Stimulated activated CD8-positive, alpha-beta memory T cell treated with anti-CD3 and anti-CD28 coated beads, Interleukin-4, amount 100 ng/mL, for 1 hour (primary cell): ENCODE data around the gene NSG1.
"Not testable (repeated sequence)": the region's sequence is repeated elsewhere in the genome, so short reads cannot be mapped to it uniquely, and the experiment has no call there.

ENCODE experiments used
- DNase-seq, 2 donors: peaks; one replicate each; pipeline ENCODE4 v3.0.0-alpha.2; 2020; ENCODE audit warnings: low read depth in 2 of 2, low spot score in 1 of 2

Gene NSG1

DNA sequence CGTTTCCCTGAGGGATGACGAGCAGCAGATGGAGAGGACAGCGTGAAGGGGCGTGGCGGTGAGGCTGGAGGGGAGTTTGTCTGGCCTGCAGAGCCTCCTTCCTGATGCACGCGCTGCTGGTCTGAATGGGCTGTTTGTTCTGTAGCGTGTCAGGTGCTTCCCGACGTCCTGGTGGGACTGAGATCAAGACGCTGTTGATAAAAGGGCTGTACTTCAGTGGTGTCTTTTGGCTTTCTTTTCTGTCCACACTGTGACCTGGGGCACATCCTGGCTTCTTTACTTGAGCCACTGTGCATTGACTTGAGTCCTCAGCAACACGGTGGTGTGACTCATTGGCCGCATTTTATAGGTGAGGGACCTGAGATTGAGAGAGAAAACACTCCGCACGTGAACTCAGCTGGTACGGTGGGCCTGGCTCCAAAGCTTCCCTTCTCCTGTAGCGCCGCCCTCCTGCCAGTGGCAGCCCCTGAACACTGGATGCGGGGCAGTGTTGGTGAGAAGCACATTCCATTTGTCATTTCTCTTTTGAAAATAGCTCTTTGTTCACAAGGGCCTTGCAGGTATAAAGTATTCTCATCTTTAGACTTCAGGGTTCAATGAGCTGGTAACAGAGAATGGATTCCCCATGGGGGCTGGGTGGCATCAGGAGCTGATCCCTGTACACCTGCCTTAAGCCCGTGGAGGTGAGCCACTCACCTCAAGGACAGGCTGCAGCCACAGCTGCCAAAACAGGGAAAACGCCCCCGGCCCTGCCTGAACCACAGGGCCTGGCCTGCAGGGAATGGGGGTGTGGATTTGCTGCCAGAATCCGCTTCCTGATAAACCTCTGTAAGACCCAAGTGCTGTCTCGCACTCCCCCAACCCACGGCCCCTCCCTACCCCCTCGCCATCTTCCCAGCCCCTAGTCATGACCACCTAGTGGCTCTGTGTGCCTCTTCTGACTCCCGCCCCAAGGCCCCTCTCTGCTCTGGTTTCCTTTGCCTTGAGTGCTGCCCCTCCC lies 29.2 kb downstream of the NSG1 start:
- no peak for DNase-seq

- no peak for DNase-seq
These were observed 30.1 kb downstream of the NSG1 start for GRCh38 chr4:4416981-4417380.

DNA sequence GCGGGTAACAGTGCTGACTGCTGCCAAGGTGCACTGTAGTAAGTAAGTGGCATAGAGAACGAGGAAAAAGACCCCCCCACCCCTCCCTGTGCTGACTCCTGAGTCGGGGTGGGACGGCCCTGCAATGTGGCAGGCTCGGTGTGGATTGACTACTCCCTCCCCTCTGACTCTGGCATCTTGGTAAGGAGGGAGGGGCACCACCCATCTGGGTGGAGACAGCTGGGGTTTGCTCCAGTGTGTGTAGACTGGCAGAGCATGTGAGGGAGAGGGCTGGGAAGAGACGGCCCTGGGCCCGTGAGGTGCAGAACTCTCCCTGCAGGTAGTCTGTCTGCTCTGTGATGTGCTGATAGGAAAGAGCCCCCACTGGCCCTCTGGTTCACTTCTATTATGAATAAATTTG lies 31.0 kb downstream of the NSG1 start:
- DNase-seq = no peak

GRCh38 chr4:4418676-4419390 lies 31.9 kb downstream of the NSG1 start:
- no peak for DNase-seq

GRCh38 chr4:4419896-4420295 lies 33.0 kb downstream of the NSG1 start:
- DNase-seq = no peak

GRCh38 chr4:4420421-4420820 lies 33.5 kb downstream of the NSG1 start:
- no peak for DNase-seq

GRCh38 chr4:4421356-4421755 lies 34.5 kb downstream of the NSG1 start:
- no peak for DNase-seq

- DNase-seq = not testable (repeated sequence)
These were observed 35.2 kb downstream of the NSG1 start for GRCh38 chr4:4422117-4422516.

- no peak for DNase-seq
These were observed 36.1 kb downstream of the NSG1 start for GRCh38 chr4:4422856-4423499.

DNA sequence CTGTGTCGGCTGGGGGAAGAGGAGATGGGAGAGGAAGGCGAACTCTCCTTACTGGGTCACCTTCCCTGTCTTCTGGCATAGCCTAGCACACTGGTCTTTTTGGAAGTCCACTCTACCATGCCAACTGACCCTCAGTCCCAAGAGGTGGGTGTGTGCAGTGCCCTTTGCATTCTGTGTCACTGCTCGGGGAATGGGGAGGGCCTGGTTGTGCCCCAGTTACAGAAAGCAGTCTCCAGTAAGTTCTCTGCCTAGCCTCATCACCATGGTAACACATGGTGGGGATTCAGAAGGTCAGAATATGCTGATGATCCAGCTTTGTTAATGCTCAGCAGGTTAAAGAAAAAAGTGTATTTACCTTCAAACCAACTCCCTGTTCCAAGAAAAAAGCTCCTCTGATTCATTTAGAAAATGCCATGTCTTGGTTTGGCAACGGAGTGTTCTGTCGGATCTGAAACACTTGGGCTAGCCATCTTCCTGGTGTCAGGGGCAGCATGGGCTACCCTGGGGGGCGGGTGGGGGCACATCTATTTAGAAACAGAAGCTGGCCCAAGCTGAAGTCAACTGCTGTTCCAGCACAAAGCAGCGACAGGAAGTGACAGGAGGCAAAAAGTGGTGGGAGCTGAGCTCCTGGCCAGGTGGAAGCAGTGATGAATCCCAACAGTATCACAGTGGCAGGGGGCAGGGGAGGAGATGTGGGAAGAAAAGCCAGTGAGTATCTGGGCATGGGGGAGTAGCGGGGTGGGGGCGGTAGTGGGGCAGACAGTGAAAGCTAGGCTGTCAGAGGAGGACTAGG lies 37.0 kb downstream of the NSG1 start:
- no peak for DNase-seq

- no peak for DNase-seq
These were observed 37.7 kb downstream of the NSG1 start for GRCh38 chr4:4424499-4425115.

DNA sequence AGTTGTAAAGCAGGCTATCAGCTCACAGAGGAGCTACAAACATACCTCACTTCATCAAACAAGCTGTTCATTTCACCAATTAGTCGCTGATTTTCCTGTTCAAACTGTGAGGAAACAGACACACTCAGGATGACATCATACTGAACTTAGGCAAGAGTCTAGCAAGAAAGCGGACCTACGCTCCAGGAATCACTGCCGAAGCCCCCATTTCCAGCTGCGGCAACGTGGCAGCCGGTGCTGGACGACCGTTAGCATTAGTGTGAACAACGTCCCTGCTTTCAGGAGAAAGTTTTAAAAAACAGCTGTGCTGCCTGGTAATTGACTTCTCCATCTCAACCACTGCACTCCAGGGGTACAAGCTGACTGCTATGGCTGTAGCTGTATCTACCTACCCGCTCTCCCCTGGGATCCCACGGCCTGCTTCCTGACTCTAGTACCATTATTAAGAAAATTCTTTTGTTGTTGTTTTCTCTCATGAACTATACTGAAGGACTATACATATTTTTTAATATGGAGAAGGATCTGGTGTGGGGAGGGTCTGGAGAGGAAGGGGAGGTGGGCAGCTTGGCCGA lies 38.3 kb downstream of the NSG1 start:
- no peak for DNase-seq

GRCh38 chr4:4425696-4426095 lies 38.8 kb downstream of the NSG1 start:
- DNase-seq = no peak

- no peak for DNase-seq
These were observed 39.7 kb downstream of the NSG1 start for GRCh38 chr4:4426511-4427120.

- DNase-seq = no peak
These were observed 40.4 kb downstream of the NSG1 start for GRCh38 chr4:4427121-4427870.

DNA sequence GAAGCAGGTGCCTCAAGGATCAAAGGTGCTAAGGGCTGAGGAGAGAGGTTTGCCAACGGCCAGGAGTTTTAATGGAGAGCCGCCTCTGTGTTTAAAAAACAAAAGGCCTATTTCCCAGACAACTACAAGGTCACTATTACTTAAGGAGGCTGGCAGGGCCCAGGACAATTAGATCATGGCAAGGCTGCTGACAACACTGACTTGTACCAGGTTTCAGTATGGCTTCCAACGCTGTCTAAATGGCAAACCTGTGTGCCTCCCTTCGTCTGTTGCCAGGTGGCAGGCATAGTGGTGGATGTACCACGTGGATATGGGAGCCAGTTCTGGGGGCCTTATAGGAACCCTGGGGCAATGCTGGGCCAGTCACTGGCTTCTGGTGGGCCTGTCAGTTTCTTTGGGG lies 41.0 kb downstream of the NSG1 start:
- no peak for DNase-seq

DNA sequence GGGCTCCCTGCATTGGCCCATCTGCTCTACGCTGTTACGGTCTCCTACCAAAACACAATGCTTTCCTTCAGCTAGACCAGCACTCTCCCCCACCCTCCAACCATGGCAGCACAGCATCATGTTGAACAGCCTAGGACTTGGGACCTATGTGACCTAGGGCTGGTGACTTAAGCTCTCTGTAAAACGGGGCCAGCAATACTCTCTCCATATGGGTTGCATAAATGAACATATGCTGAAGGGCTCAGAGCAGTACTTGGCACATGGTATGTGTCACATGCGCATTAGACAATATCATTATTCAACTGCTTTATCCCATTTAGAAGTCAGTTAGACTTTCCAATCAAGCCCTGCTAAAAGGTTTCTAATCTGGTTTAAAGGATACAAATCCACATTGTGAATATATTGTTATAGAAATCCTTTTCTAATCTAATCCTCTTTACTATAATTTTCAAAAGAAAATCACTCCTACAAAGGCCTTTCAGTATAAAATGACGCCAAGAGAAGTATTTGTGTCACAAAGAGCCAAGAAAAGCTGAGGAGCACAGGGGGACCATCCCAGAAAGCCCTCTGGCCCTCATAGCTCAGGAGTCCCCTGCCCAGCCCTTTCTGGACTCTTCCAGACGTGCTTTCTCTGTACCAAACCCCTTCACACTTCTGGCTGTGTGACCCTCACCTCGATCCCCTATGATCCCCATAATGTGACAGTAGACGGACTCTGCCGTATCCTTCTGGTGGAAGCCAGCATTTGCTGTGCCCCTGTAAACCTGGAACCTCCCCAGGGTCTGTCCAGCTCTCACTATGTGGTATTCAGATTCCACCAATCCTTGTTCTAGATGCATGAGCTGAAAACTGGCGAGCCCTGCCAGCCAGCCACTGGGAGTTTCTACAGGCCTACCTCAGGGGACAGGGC lies 42.3 kb downstream of the NSG1 start:
- DNase-seq = no peak
